Measurements from ENCODE around the gene UBR4.
"Not testable (repeated sequence)": the region's sequence is repeated elsewhere in the genome, so short reads cannot be mapped to it uniquely, and the experiment has no call there.

Gene UBR4

GRCh38 chr1:19199969-19200604, 10.0 kb downstream of the UBR4 start:
- DNase-seq (ENCODE audit: insufficient read length) (no peak), FAIRE-seq (no peak)
- TF ChIP-seq TAF1 (IDR thresholded peaks at IDR 0.05; ENCODE audit: borderline replicate concordance, low read depth, low read length): no peak
- TF ChIP-seq POLR2A (IDR thresholded peaks at IDR 0.05; ENCODE audit: low read depth, low read length): no peak
- TF ChIP-seq POLR2AphosphoS5 (IDR thresholded peaks at IDR 0.05; ENCODE audit: low read depth, low read length): no peak

- no peak for FAIRE-seq
- TF ChIP-seq POLR2AphosphoS5 (IDR thresholded peaks at IDR 0.05; ENCODE audit: low read depth, low read length): no peak
- no peak for TF ChIP-seq POLR2A (IDR thresholded peaks at IDR 0.05; ENCODE audit: low read depth, low read length)
- TF ChIP-seq TAF1 (IDR thresholded peaks at IDR 0.05; ENCODE audit: borderline replicate concordance, low read depth, low read length): no peak
- no peak for DNase-seq (ENCODE audit: insufficient read length)
Observed at GRCh38 chr1:19199329-19199968, 10.6 kb downstream of the UBR4 start.

GRCh38 chr1:19198820-19199219, 11.2 kb downstream of the UBR4 start:
- TF ChIP-seq POLR2A (IDR thresholded peaks at IDR 0.05; ENCODE audit: low read depth, low read length) (no peak), POLR2AphosphoS5 (IDR thresholded peaks at IDR 0.05; ENCODE audit: low read depth, low read length) (no peak), TAF1 (IDR thresholded peaks at IDR 0.05; ENCODE audit: borderline replicate concordance, low read depth, low read length) (no peak)
- DNase-seq (ENCODE audit: insufficient read length): no peak
- no peak for FAIRE-seq

- no peak for TF ChIP-seq POLR2AphosphoS5 (IDR thresholded peaks at IDR 0.05; ENCODE audit: low read depth, low read length)
- no peak for TF ChIP-seq POLR2A (IDR thresholded peaks at IDR 0.05; ENCODE audit: low read depth, low read length)
- no peak for TF ChIP-seq TAF1 (IDR thresholded peaks at IDR 0.05; ENCODE audit: borderline replicate concordance, low read depth, low read length)
- no peak for FAIRE-seq
Observed at GRCh38 chr1:19197845-19198244, 12.2 kb downstream of the UBR4 start.

GRCh38 chr1:19196331-19196730, 13.7 kb downstream of the UBR4 start:
- no peak for DNase-seq (ENCODE audit: insufficient read length)
- TF ChIP-seq POLR2A (IDR thresholded peaks at IDR 0.05; ENCODE audit: low read depth, low read length) (no peak), TAF1 (IDR thresholded peaks at IDR 0.05; ENCODE audit: borderline replicate concordance, low read depth, low read length) (no peak), POLR2AphosphoS5 (IDR thresholded peaks at IDR 0.05; ENCODE audit: low read depth, low read length) (no peak)
- no peak for FAIRE-seq

More at GRCh38 chr1:19197845-19198244, 12.2 kb downstream of the UBR4 start:
- no peak for DNase-seq (ENCODE audit: insufficient read length)

GRCh38 chr1:19193004-19193403, 17.1 kb downstream of the UBR4 start:
- FAIRE-seq: no peak
- DNase-seq (ENCODE audit: insufficient read length): no peak
- TF ChIP-seq POLR2A (IDR thresholded peaks at IDR 0.05; ENCODE audit: low read depth, low read length) (no peak), POLR2AphosphoS5 (IDR thresholded peaks at IDR 0.05; ENCODE audit: low read depth, low read length) (no peak), TAF1 (IDR thresholded peaks at IDR 0.05; ENCODE audit: borderline replicate concordance, low read depth, low read length) (no peak)

GRCh38 chr1:19191811-19192210, 18.3 kb downstream of the UBR4 start:
- FAIRE-seq (no peak), DNase-seq (ENCODE audit: insufficient read length) (no peak)
- TF ChIP-seq POLR2AphosphoS5 (IDR thresholded peaks at IDR 0.05; ENCODE audit: low read depth, low read length) (no peak), POLR2A (IDR thresholded peaks at IDR 0.05; ENCODE audit: low read depth, low read length) (no peak), TAF1 (IDR thresholded peaks at IDR 0.05; ENCODE audit: borderline replicate concordance, low read depth, low read length) (no peak)

GRCh38 chr1:19190468-19190867, 19.6 kb downstream of the UBR4 start:
- TF ChIP-seq POLR2AphosphoS5 (IDR thresholded peaks at IDR 0.05; ENCODE audit: low read depth, low read length) (no peak), TAF1 (IDR thresholded peaks at IDR 0.05; ENCODE audit: borderline replicate concordance, low read depth, low read length) (no peak), POLR2A (IDR thresholded peaks at IDR 0.05; ENCODE audit: low read depth, low read length) (no peak)
- no peak for FAIRE-seq
- no peak for DNase-seq (ENCODE audit: insufficient read length)

- TF ChIP-seq POLR2AphosphoS5 (IDR thresholded peaks at IDR 0.05; ENCODE audit: low read depth, low read length) (no peak), POLR2A (IDR thresholded peaks at IDR 0.05; ENCODE audit: low read depth, low read length) (no peak), TAF1 (IDR thresholded peaks at IDR 0.05; ENCODE audit: borderline replicate concordance, low read depth, low read length) (no peak)
- DNase-seq (ENCODE audit: insufficient read length) (no peak), FAIRE-seq (no peak)
Observed at GRCh38 chr1:19189270-19189669, 20.8 kb downstream of the UBR4 start.

GRCh38 chr1:19187852-19188251, 22.2 kb downstream of the UBR4 start:
- FAIRE-seq (no peak), DNase-seq (ENCODE audit: insufficient read length) (no peak)
- no peak for TF ChIP-seq TAF1 (IDR thresholded peaks at IDR 0.05; ENCODE audit: borderline replicate concordance, low read depth, low read length)
- no peak for TF ChIP-seq POLR2AphosphoS5 (IDR thresholded peaks at IDR 0.05; ENCODE audit: low read depth, low read length)
- TF ChIP-seq POLR2A (IDR thresholded peaks at IDR 0.05; ENCODE audit: low read depth, low read length): no peak

GRCh38 chr1:19186001-19186400, 24.1 kb downstream of the UBR4 start:
- TF ChIP-seq TAF1 (IDR thresholded peaks at IDR 0.05; ENCODE audit: borderline replicate concordance, low read depth, low read length): no peak
- TF ChIP-seq POLR2AphosphoS5 (IDR thresholded peaks at IDR 0.05; ENCODE audit: low read depth, low read length): no peak
- TF ChIP-seq POLR2A (IDR thresholded peaks at IDR 0.05; ENCODE audit: low read depth, low read length): no peak
- DNase-seq (ENCODE audit: insufficient read length) (no peak), FAIRE-seq (no peak)

GRCh38 chr1:19182223-19182622, 27.8 kb downstream of the UBR4 start:
- DNase-seq (ENCODE audit: insufficient read length): no peak
- no peak for TF ChIP-seq POLR2AphosphoS5 (IDR thresholded peaks at IDR 0.05; ENCODE audit: low read depth, low read length)
- no peak for TF ChIP-seq TAF1 (IDR thresholded peaks at IDR 0.05; ENCODE audit: borderline replicate concordance, low read depth, low read length)
- TF ChIP-seq POLR2A (IDR thresholded peaks at IDR 0.05; ENCODE audit: low read depth, low read length): no peak
- no peak for FAIRE-seq

GRCh38 chr1:19180265-19180657, 29.8 kb downstream of the UBR4 start:
- DNase-seq (ENCODE audit: insufficient read length); FAIRE-seq: not testable (repeated sequence)
